ENCODE results near the gene TK1.

TK1 gene

DNA sequence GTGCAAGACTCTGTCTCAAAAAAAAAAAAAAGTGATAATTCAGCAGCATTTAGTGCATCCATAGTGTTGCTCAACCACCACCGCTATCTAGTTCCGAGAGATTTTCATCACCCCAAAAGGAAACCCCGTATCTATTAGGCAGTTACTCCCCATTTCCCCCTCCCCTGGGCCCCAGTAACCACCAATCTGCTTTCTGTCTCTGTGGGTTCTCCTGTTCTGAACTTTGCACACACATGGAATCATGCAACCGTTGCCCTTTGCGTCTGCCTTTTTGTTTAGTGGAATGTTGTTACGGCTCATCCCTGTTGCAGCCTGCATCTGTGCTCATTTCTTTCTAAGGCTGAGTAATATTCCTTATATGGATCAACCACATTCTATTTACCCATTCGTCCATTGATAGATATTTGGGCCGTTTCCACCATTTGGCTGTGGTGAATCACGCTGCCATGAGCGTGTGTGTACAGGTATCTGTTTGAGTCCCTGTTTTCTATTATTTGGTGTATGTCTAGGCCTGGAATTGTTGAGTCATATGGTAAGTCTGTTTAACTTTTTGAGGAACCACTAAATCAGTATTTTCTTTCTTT lies 27.2 kb downstream of the TK1 start:
- TF ChIP-seq, protein P1, sequence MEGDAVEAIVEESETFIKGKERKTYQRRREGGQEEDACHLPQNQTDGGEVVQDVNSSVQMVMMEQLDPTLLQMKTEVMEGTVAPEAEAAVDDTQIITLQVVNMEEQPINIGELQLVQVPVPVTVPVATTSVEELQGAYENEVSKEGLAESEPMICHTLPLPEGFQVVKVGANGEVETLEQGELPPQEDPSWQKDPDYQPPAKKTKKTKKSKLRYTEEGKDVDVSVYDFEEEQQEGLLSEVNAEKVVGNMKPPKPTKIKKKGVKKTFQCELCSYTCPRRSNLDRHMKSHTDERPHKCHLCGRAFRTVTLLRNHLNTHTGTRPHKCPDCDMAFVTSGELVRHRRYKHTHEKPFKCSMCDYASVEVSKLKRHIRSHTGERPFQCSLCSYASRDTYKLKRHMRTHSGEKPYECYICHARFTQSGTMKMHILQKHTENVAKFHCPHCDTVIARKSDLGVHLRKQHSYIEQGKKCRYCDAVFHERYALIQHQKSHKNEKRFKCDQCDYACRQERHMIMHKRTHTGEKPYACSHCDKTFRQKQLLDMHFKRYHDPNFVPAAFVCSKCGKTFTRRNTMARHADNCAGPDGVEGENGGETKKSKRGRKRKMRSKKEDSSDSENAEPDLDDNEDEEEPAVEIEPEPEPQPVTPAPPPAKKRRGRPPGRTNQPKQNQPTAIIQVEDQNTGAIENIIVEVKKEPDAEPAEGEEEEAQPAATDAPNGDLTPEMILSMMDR (IDR thresholded peaks at IDR 0.05; ENCODE audit: borderline replicate concordance, control extremely low read depth, extremely low read depth, insufficient read depth, missing control alignments), result no peak
- in situ Hi-C loops (cut with MboI; ENCODE audit: low sequenced_read_pairs, unreplicated experiment), result no loop called here
- no peak for DNase-seq (ENCODE audit: low spot score)

DNA sequence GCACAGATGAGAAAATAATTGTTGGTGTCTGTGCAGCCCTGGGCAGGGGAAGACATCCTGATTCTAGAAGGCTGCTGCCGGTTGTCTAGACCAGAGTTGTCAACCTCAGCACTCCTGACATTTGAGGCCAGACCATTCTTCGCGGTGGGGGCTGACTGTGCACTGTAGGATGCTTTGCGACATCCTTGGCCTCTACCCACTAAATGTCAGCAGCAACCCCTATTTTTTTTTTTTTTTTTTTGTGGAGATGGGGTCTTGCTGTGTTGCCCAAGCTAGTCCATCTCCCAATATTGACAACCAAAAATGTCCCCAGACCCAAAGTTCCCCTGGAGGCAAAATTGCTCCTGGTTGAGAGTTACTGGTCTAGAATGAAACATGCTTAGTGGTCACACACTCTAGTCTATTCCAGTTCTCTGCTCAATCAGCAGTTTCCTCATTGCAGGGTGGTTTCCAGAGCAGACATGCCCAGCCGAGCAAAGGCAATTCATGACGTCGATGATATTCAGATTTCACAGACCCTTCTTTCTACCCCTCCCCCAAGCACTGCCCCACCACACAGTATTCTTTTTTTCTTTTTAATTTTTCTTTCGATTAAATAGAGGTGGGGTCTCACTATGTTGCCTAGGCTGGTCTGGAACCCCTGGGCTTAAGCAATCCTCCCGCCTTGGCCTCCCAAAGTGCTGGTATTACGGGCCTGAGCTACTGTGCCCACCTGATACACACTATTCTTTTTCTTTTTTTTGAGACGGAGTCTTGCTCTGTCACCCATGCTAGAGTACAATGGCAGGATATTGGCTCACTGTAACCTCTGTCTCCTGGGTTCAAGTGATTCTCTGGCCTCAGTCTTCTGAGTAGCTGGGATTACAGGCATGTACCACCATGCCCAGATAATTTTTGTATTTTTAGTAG lies 31.7 kb downstream of the TK1 start:
- in situ Hi-C loops (cut with MboI; ENCODE audit: low sequenced_read_pairs, unreplicated experiment), result no loop called here
- DNase-seq (ENCODE audit: low spot score), result peak; percentile 80
- TF ChIP-seq, protein P1 (IDR thresholded peaks at IDR 0.05; ENCODE audit: borderline replicate concordance, control extremely low read depth, extremely low read depth, insufficient read depth, missing control alignments), result no peak

DNA sequence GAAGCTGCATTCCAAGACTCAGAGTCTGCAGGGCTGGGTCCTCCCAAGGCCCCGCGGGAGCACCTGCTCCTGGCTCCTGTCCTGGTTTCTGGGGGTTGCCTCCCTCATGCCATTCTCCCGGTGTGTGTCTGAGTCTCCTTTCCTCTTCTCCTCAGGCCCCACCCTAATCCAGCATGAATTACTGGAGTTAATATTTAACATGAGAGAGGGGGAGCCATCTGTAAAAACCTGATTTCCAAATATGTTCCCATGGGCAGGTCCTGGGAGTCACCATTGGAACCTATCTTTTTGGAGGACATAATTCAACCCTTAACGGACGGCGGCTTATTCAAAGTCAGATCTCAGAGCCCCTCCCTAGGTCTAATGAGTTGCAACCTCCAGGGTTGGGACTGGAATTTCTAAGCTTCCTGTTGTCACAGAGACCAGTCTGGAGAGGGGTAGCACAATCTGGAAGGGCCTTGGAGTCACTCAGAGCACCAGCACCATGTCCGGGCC lies 35.3 kb downstream of the TK1 start:
- TF ChIP-seq, protein P1 (IDR thresholded peaks at IDR 0.05; ENCODE audit: borderline replicate concordance, control extremely low read depth, extremely low read depth, insufficient read depth, missing control alignments), result no peak
- no peak for DNase-seq (ENCODE audit: low spot score)
- in situ Hi-C loops (cut with MboI; ENCODE audit: low sequenced_read_pairs, unreplicated experiment), result no loop called here

DNA sequence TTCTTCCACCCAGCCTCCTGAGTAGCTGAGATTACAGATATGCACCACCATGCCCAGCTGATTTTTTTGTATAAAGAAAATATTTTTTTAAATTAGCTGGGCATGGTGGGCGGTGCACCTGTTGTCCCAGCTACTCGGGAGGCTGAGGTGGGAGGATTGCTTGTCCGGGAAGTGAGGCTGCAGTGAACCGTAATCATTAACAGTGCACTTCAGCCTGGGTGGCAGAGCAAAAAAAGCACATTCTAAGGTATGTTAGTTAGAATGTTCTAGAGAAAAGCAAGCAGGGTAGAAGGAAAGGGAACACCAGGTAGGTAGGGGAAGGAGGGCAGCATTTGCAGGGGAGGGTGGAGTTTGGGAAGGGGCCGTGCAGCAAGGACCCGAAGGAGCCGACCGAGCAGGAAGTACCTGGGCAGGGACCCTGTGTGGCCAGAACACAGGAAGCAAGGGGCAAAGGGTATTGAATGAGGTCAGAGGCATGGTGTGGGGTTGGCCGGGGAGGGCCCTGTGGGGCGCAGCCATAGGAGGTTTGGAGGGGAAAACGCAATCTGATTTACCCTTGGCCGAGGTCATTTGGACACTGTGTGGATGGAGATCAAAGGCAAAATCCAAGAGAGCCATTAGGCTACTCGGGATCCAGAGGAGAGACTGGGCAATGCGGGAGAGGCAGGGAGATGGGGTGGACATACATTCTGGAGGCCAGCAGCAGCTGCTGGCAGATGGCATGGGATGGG lies 38.4 kb downstream of the TK1 start:
- DNase-seq (ENCODE audit: low spot score), result no peak
- TF ChIP-seq, protein P1 (IDR thresholded peaks at IDR 0.05; ENCODE audit: borderline replicate concordance, control extremely low read depth, extremely low read depth, insufficient read depth, missing control alignments), result no peak
- in situ Hi-C loops (cut with MboI; ENCODE audit: low sequenced_read_pairs, unreplicated experiment), result no loop called here

DNA sequence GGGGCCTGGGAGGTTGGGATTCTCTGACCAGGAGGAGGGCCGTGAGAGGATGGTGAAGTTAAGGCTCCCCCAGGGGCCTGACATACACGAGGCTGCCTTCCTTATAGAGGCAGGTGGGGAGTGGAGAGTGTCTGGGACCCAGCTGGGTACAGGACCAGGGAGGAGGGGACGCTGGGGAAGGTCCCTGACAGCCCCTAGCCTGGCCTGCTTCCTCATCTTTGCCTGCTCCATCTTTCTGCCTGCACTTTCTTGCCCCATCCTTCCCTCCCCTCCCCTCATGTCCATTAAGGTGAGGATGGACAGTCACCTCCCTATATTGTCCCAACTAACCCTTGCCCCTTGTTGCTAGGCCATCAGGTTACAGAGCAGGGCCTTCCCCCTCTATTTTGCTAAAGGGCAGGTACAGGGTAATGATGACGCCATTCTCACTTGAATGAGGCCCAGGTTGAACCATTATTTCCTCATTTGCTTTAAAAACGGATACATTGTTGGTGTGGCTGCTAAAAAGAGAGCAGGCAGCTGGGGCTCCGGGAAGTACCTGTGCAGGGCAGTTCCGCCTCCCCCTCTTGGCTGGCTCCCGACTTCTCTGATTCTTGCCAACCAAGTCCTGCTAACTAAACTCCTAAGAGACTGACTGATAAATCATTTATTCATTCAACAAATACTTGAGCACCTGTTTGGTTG lies 39.4 kb downstream of the TK1 start:
- DNase-seq (ENCODE audit: low spot score), result peak; percentile 68
- in situ Hi-C loops (cut with MboI; ENCODE audit: low sequenced_read_pairs, unreplicated experiment), result no loop called here
- TF ChIP-seq, protein P1 (IDR thresholded peaks at IDR 0.05; ENCODE audit: borderline replicate concordance, control extremely low read depth, extremely low read depth, insufficient read depth, missing control alignments), result no peak

DNA sequence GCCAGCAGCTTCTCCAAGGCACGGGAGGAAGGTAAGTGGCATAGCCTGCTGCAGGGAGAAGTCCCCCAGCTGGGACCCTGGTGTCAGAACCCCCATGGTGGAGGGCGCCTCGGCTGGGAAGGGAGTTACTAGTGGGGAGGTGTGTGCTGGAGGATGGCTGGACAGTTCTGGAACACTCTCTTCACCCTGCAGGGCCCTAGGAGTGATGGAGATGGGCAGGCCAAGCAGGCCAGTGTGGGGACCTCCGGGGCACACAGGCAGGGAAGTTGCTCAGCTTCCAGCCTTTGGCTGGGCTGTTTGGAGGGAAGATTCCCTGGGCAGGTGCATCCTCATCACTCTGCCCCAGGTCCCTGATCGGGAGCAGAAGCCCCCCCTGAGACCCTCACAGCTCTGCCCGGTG lies 40.0 kb downstream of the TK1 start:
- TF ChIP-seq, protein P1 (IDR thresholded peaks at IDR 0.05; ENCODE audit: borderline replicate concordance, control extremely low read depth, extremely low read depth, insufficient read depth, missing control alignments), result no peak
- in situ Hi-C loops (cut with MboI; ENCODE audit: low sequenced_read_pairs, unreplicated experiment), result no loop called here
- no peak for DNase-seq (ENCODE audit: low spot score)

Data from GM13976 (cell line).